Keratinocyte (primary cell): ENCODE data around the gene LDB2.

ENCODE experiments used
- CTCF ChIP-seq, 3 experiments: IDR thresholded peaks in 1 of 3; conservative IDR thresholded peaks in 1 of 3; optimal IDR thresholded peaks in 1 of 3; 2 replicates in 2 of 3; 3 replicates in 1 of 3; pipeline versions ENCODE3 to v1.5.1; 2011; ENCODE audit warnings: low read length in 3 of 3, mild to moderate bottlenecking in 3 of 3, moderate library complexity in 2 of 3, control low read depth in 1 of 3, inconsistent platforms in 1 of 3; ENCODE audit not compliant: insufficient read depth in 2 of 3; ENCODE audit errors: extremely low read depth in 1 of 3
- EZH2 ChIP-seq: IDR thresholded peaks from one replicate; pipeline ENCODE4 v1.6.1; 2012; ENCODE audit warnings: inconsistent platforms, mild to moderate bottlenecking, low read length, moderate library complexity

- TF ChIP-seq CTCF (optimal IDR thresholded peaks at IDR 0.05 in 1 of 3, IDR thresholded peaks at IDR 0.05 in 1 of 3, conservative IDR thresholded peaks at IDR 0.05 in 1 of 3; ENCODE audit: extremely low read depth in 1 of 3, insufficient read depth in 2 of 3, low read length in 3 of 3) (no peak), EZH2 (no peak)
These were observed 300.4 kb downstream of the LDB2 start for GRCh38 chr4:16597845-16598596.
